OCI-LY3 (cell line): ENCODE data around the gene PIK3CB.
A peak's percentile ranks its signal among the peaks of the same experiment; 100 is the strongest.
"Not testable (repeated sequence)": the region's sequence is repeated elsewhere in the genome, so short reads cannot be mapped to it uniquely, and the experiment has no call there.

ENCODE experiments used
- H2AFZ ChIP-seq: fragments of 200-600, 300-600 bp; shearing (Covaris generic); 2 replicates; pipeline ENCODE4 v1.6.0; 2014; ENCODE audit warnings: antibody characterized with exemption, low read depth, low read length
- H3K27ac ChIP-seq: fragments of 200-600, 300-600 bp; sonication (generic); 2 replicates; pipeline ENCODE4 v1.5.1; 2014; ENCODE audit warnings: mild to moderate bottlenecking, low read length, moderate library complexity, mixed read lengths
- H3K27me3 ChIP-seq: fragments of 200-600, 300-600 bp; sonication (generic); 2 replicates; pipeline ENCODE4 v1.6.1; 2014; ENCODE audit warnings: low read depth, low read length, mixed read lengths
- H3K36me3 ChIP-seq: fragments of 200-600, 300-600 bp; sonication (generic); replicated peaks from 2 replicates; pipeline ENCODE3; 2014; ENCODE audit warnings: low read depth, low read length, mixed read lengths
- H3K4me1 ChIP-seq: fragments of 300-600, 200-600 bp; sonication (generic); 2 replicates; pipeline ENCODE4 v1.6.1; 2014; ENCODE audit warnings: low read length, mixed read lengths
- H3K4me2 ChIP-seq: fragments of 200-600, 300-600 bp; sonication (generic); 2 replicates; pipeline ENCODE4 v1.6.1; 2014; ENCODE audit warnings: low read length, mixed read lengths
- H3K4me3 ChIP-seq: fragments of 300-600, 200-600 bp; sonication (generic); 2 replicates; pipeline ENCODE4 v1.5.1; 2014; ENCODE audit warnings: antibody characterized with exemption, mild to moderate bottlenecking, low read length, moderate library complexity
- H3K79me2 ChIP-seq: fragments of 300-600, 200-600 bp; shearing (Covaris generic); 2 replicates; pipeline ENCODE4 v1.6.1; 2014; ENCODE audit warnings: mild to moderate bottlenecking, low read length, mixed read lengths
- H3K9ac ChIP-seq: fragments of 300-600, 200-600 bp; shearing (Covaris generic); 2 replicates; pipeline ENCODE4 v1.6.0; 2014; ENCODE audit warnings: mild to moderate bottlenecking, low read length, moderate library complexity
- H3K9me3 ChIP-seq: fragments of 200-600, 300-600 bp; shearing (Covaris generic); 2 replicates; pipeline ENCODE4 v1.6.1; 2014; ENCODE audit warnings: low read length, mixed read lengths; ENCODE audit not compliant: insufficient read depth
- H4K20me1 ChIP-seq: fragments of 200-600, 300-600 bp; sonication (generic); 2 replicates; pipeline ENCODE4 v1.6.1; 2016; ENCODE audit warnings: low read length, mixed read lengths; ENCODE audit not compliant: insufficient read depth
- CTCF ChIP-seq: fragments of 200-600, 300-600 bp; sonication (generic); IDR thresholded peaks from 2 replicates; pipeline ENCODE4 v1.5.1; 2014; ENCODE audit warnings: antibody characterized with exemption, low read length, low read depth
- EZH2phosphoT487 ChIP-seq: fragments of 200-600 bp; shearing (Covaris generic); IDR thresholded peaks from 2 replicates; pipeline ENCODE4 v1.6.1; 2018; ENCODE audit warnings: antibody characterized with exemption, mixed run types, low read depth

The PIK3CB gene

GRCh38 chr3:138620431-138620830, 214.3 kb downstream of the PIK3CB start:
- TF ChIP-seq CTCF: no peak
- no peak for TF ChIP-seq EZH2phosphoT487
- Histone ChIP-seq H3K9me3 (no peaks in the 10 kb centered on the region), H3K4me2 (no peak overlapping the region), H3K4me1 (no peaks in the 10 kb centered on the region), H3K4me3 (no peak overlapping the region), H3K9ac (no peak overlapping the region), H3K79me2 (peaks cover 16% of the 10 kb centered on the region), H3K27me3 (no peaks in the 10 kb centered on the region), H3K36me3 (no peaks in the 10 kb centered on the region), H2AFZ (no peak overlapping the region), H4K20me1 (no peaks in the 10 kb centered on the region), H3K27ac (no peak overlapping the region)

- Histone ChIP-seq H3K27me3 (no peaks in the 10 kb centered on the region), H3K9ac (no peak overlapping the region), H3K4me2 (no peak overlapping the region), H4K20me1 (no peaks in the 10 kb centered on the region), H2AFZ (no peak overlapping the region), H3K36me3 (no peaks in the 10 kb centered on the region), H3K9me3 (no peaks in the 10 kb centered on the region), H3K4me3 (no peak overlapping the region), H3K79me2 (peaks cover 50% of the 10 kb centered on the region), H3K4me1 (peaks cover 1% of the 10 kb centered on the region; the same call in 1 of the 2 replicates), H3K27ac (no peak overlapping the region)
- TF ChIP-seq EZH2phosphoT487 (no peak), CTCF (no peak)
These were observed 219.3 kb downstream of the PIK3CB start for GRCh38 chr3:138615462-138615861.

GRCh38 chr3:138609898-138610266, 224.8 kb downstream of the PIK3CB start:
- TF ChIP-seq CTCF: no peak
- peaks cover 50% of the 10 kb centered on the region for H3K79me2 ChIP-seq
- peak overlapping the region; percentile 78 for H3K9ac ChIP-seq
- H3K27ac ChIP-seq: peak overlapping the region; percentile 71
- peak overlapping the region; percentile 85 for H3K4me3 ChIP-seq
- peak overlapping the region; percentile 95 for H2AFZ ChIP-seq
- H3K36me3 ChIP-seq: peaks cover 3% of the 10 kb centered on the region
- no peaks in the 10 kb centered on the region for H3K27me3 ChIP-seq
- H3K9me3 ChIP-seq: no peaks in the 10 kb centered on the region
- H4K20me1 ChIP-seq: no peaks in the 10 kb centered on the region
- H3K4me1 ChIP-seq: peaks cover 17% of the 10 kb centered on the region
- peak overlapping the region; percentile 96 for H3K4me2 ChIP-seq

- Histone ChIP-seq H3K79me2 (peaks cover 38% of the 10 kb centered on the region), H3K27me3 (no peaks in the 10 kb centered on the region), H2AFZ (peak within 1 kb of the TSS; percentile 95), H3K27ac (peak within 1 kb of the TSS; percentile 71), H3K36me3 (peaks cover 7% of the 10 kb centered on the region), H3K4me3 (peak within 1 kb of the TSS; percentile 85), H3K4me2 (peak within 1 kb of the TSS; percentile 96), H3K4me1 (peaks cover 17% of the 10 kb centered on the region), H3K9me3 (no peaks in the 10 kb centered on the region), H4K20me1 (no peaks in the 10 kb centered on the region), H3K9ac (peak within 1 kb of the TSS; percentile 78)
- TF ChIP-seq EZH2phosphoT487: no peak
- no peak for TF ChIP-seq CTCF
These were observed 226.2 kb downstream of the PIK3CB start, which contains the start of gene FAIM for GRCh38 chr3:138608322-138609135. FAIM (plus strand) TSS chr3:138608771; CDS start chr3:138619727, 10,956 bp downstream.

- H3K79me2 ChIP-seq, H3K27ac ChIP-seq, H3K4me1 ChIP-seq, H2AFZ ChIP-seq, H3K36me3 ChIP-seq, H3K4me3 ChIP-seq, H3K27me3 ChIP-seq, H3K9ac ChIP-seq, H4K20me1 ChIP-seq, H3K9me3 ChIP-seq, H3K4me2 ChIP-seq: not testable (repeated sequence)
These were observed 230.6 kb downstream of the PIK3CB start for GRCh38 chr3:138604106-138604595.
